Lung microvascular endothelial cell (primary cell): ENCODE measurements around the gene TERC. TPM values are rescaled to one million over a fixed set of nuclear protein-coding genes. Genes with fewer than 3 reads are reported as not detected.

ENCODE experiments used
- total RNA-seq: library from RNA; depleted of rRNA; stranded (reverse); fragments of >200 nt; gene quantifications from 2 replicates; pipeline ENCODE4 v1.2.1, GENCODE V29; 2014

Gene TERC
- total RNA-seq, 1 donor from 2014 or later: 137 TPM

Other genes with a start within 250 kb of the TERC start
- gene MECOM, start 101.3 kb downstream of the TERC start, total RNA-seq: 2.2 and 28.3 TPM in 2 replicates
- gene ACTRT3, start 4.5 kb upstream of the TERC start, total RNA-seq: 0.99 and 2.0 TPM in 2 replicates
- gene MYNN, start 8.3 kb upstream of the TERC start, total RNA-seq: 15.0 and 20.0 TPM in 2 replicates
- gene LRRIQ4, start 47.8 kb upstream of the TERC start, total RNA-seq: not detected in 2 replicates
- 0.60 and 1.3 TPM in 2 replicates for gene LRRC34, start 47.8 kb upstream of the TERC start, total RNA-seq
- gene LRRC31, start 104.9 kb upstream of the TERC start, total RNA-seq: not detected in 2 replicates
- not detected in 2 replicates for gene SAMD7, start 146.5 kb upstream of the TERC start, total RNA-seq
- gene SEC62, start 201.7 kb upstream of the TERC start, total RNA-seq: 16.8 and 33.9 TPM in 2 replicates